ENCODE results near the gene UBE2D2. TPM values are rescaled to one million over a fixed set of nuclear protein-coding genes. Genes with fewer than 3 reads are reported as not detected.

UBE2D2 gene
- total and polyA plus RNA-seq, 2 experiments from 2014 or later = 120 to 172 TPM

GRCh38 chr5:139664727-139665351, 103.7 kb downstream of the UBE2D2 start (continued):
- no peak for TF ChIP-seq JUNB (IDR thresholded peaks at IDR 0.05; ENCODE audit: unreplicated experiment)
- TF ChIP-seq STAT1 (IDR thresholded peaks at IDR 0.05; ENCODE audit: unreplicated experiment) = no peak
- no peak for TF ChIP-seq ZNF331 (CRISPR knock-in tag; IDR thresholded peaks at IDR 0.05; ENCODE audit: low read depth)
- no peak for TF ChIP-seq ZNF462 (CRISPR knock-in tag; IDR thresholded peaks at IDR 0.05)
- no peak for TF ChIP-seq POLR2AphosphoS5 (IDR thresholded peaks at IDR 0.05; ENCODE audit: low read depth)
- no peak for TF ChIP-seq NANOG (IDR thresholded peaks at IDR 0.05; ENCODE audit: borderline replicate concordance)

GRCh38 chr5:139665626-139666025, 104.5 kb downstream of the UBE2D2 start:
- Histone ChIP-seq H3K4me2 (no peak overlapping the region), H2AFZ (no peak overlapping the region), H3K36me3 (ENCODE audit: insufficient read depth) (no peaks in the 10 kb centered on the region), H3K79me2 (replicated peaks; ENCODE audit: insufficient read depth) (peaks cover 96% of the 10 kb centered on the region), H3K9me2 (ENCODE audit: insufficient read depth) (no peaks in the 10 kb centered on the region), H3F3A (replicated peaks; ENCODE audit: low read depth) (peaks cover 15% of the 10 kb centered on the region), H3K27ac (ENCODE audit: low read depth) (no peak overlapping the region), H3K4me1 (ENCODE audit: insufficient read depth) (peaks cover 35% of the 10 kb centered on the region), H4K20me1 (replicated peaks; ENCODE audit: insufficient read depth) (peaks cover 76% of the 10 kb centered on the region), H3K27me3 (ENCODE audit: insufficient read depth) (no peaks in the 10 kb centered on the region), H3K4me3 (no peak overlapping the region)
- DNase-seq (ENCODE audit: low spot score) (no peak), ATAC-seq (no peak)
- Mint-ChIP-seq H3K4me1 (peaks cover 79% of the 10 kb centered on the region), H3K27ac (no peak overlapping the region), H3K27me3 (ENCODE audit: insufficient read depth, low read depth, poor library complexity) (peaks cover 29% of the 10 kb centered on the region), H3K4me3 (no peak overlapping the region), H3K36me3 (ENCODE audit: low read depth) (peaks cover 3% of the 10 kb centered on the region; the same call in 2 of the 3 replicates), H3K9me3 (no peaks in the 10 kb centered on the region; the same call in 2 of the 3 replicates)
- TF ChIP-seq CTCF (conservative IDR thresholded peaks at IDR 0.05; ENCODE audit: low read depth in 2 of 2) (no peak), EZH2 (IDR thresholded peaks at IDR 0.05; ENCODE audit: low read depth, unreplicated experiment) (no peak), ZNF331 (CRISPR knock-in tag; IDR thresholded peaks at IDR 0.05; ENCODE audit: low read depth) (no peak), ZNF114 (CRISPR knock-in tag; IDR thresholded peaks at IDR 0.05) (no peak), JUNB (IDR thresholded peaks at IDR 0.05; ENCODE audit: unreplicated experiment) (no peak), EZH2phosphoT487 (IDR thresholded peaks at IDR 0.05; ENCODE audit: unreplicated experiment) (no peak), REST (IDR thresholded peaks at IDR 0.05; ENCODE audit: unreplicated experiment) (no peak)
